ENCODE data around the gene TRERF1. TPM values are rescaled to one million over a fixed set of nuclear protein-coding genes. Genes with fewer than 3 reads are reported as not detected.

The TRERF1 gene
- total and polyA plus RNA-seq, 9 donors: 4.5 to 13.7 (median 7.8) TPM

GRCh38 chr6:42322676-42323075 is 129.1 kb downstream of the TRERF1 start:
- H3K9me3 ChIP-seq: no peaks in the 10 kb centered on the region
- no peaks in the 10 kb centered on the region for H3K4me1 ChIP-seq (ENCODE audit: insufficient read depth)
- H3K27me3 ChIP-seq: no peaks in the 10 kb centered on the region
- no peak overlapping the region for H3K27ac ChIP-seq
- H3K4me3 ChIP-seq: no peak overlapping the region
- no peak for DNase-seq
- WGBS, 3 donors: 75 to 87% (median 85%) methylated on average over 2 of the region's 2 CpGs
- intact Hi-C loops (cut with DNase I): no loop called here
- H3K36me3 ChIP-seq: no peaks in the 10 kb centered on the region
- TF ChIP-seq EP300 (IDR thresholded peaks at IDR 0.05): no peak
- no peak for TF ChIP-seq POLR2A (IDR thresholded peaks at IDR 0.05)
- no peak for TF ChIP-seq CTCF (IDR thresholded peaks at IDR 0.05)

- no peaks in the 10 kb centered on the region for H3K27me3 ChIP-seq
- no peaks in the 10 kb centered on the region for H3K36me3 ChIP-seq
- no peaks in the 10 kb centered on the region for H3K4me1 ChIP-seq (ENCODE audit: insufficient read depth)
- no peak for DNase-seq
- no peaks in the 10 kb centered on the region for H3K9me3 ChIP-seq
- TF ChIP-seq EP300 (IDR thresholded peaks at IDR 0.05) (no peak), CTCF (IDR thresholded peaks at IDR 0.05) (no peak), POLR2A (IDR thresholded peaks at IDR 0.05) (no peak)
- H3K27ac ChIP-seq: no peak overlapping the region
- H3K4me3 ChIP-seq: no peak overlapping the region
- intact Hi-C loops (cut with DNase I): no loop called here
- WGBS, 3 donors: 80 to 85% (median 81%) methylated on average over 2 of the region's 2 CpGs
Measured at GRCh38 chr6:42321976-42322375, 129.8 kb downstream of the TRERF1 start.

- no peak overlapping the region for H3K4me3 ChIP-seq
- no peaks in the 10 kb centered on the region for H3K27me3 ChIP-seq
- intact Hi-C loops (cut with DNase I): no loop called here
- no peaks in the 10 kb centered on the region for H3K36me3 ChIP-seq
- TF ChIP-seq EP300 (IDR thresholded peaks at IDR 0.05): no peak
- TF ChIP-seq POLR2A (IDR thresholded peaks at IDR 0.05): no peak
- TF ChIP-seq CTCF (IDR thresholded peaks at IDR 0.05): no peak
- no peaks in the 10 kb centered on the region for H3K9me3 ChIP-seq
- no peak for DNase-seq
- H3K4me1 ChIP-seq (ENCODE audit: insufficient read depth): no peaks in the 10 kb centered on the region
- 93 to 99% (median 98%) methylated on average over 5 of the region's 5 CpGs for WGBS, 3 donors
- no peak overlapping the region for H3K27ac ChIP-seq
Measured at GRCh38 chr6:42320762-42321161, 131.0 kb downstream of the TRERF1 start.

- no peak for DNase-seq
- Histone ChIP-seq H3K36me3 (no peaks in the 10 kb centered on the region), H3K4me3 (no peak overlapping the region), H3K27me3 (no peaks in the 10 kb centered on the region), H3K4me1 (ENCODE audit: insufficient read depth) (peaks cover 10% of the 10 kb centered on the region), H3K9me3 (no peaks in the 10 kb centered on the region), H3K27ac (no peak overlapping the region)
- intact Hi-C loops (cut with DNase I): no loop called here
- WGBS, 3 donors: 91 to 93% (median 93%) methylated on average over 2 of the region's 2 CpGs
- TF ChIP-seq CTCF (IDR thresholded peaks at IDR 0.05) (no peak), POLR2A (IDR thresholded peaks at IDR 0.05) (no peak), EP300 (IDR thresholded peaks at IDR 0.05) (no peak)
Measured at GRCh38 chr6:42318480-42318879, 133.2 kb downstream of the TRERF1 start.

GRCh38 chr6:42316981-42317380 is 134.7 kb downstream of the TRERF1 start:
- no peak for DNase-seq
- Histone ChIP-seq H3K27me3 (no peaks in the 10 kb centered on the region), H3K4me1 (ENCODE audit: insufficient read depth) (peaks cover 21% of the 10 kb centered on the region), H3K36me3 (no peaks in the 10 kb centered on the region), H3K9me3 (no peaks in the 10 kb centered on the region), H3K27ac (no peak overlapping the region), H3K4me3 (no peak overlapping the region)
- intact Hi-C loops (cut with DNase I): no loop called here
- TF ChIP-seq POLR2A (IDR thresholded peaks at IDR 0.05) (no peak), CTCF (IDR thresholded peaks at IDR 0.05) (no peak), EP300 (IDR thresholded peaks at IDR 0.05) (no peak)
- WGBS, 3 donors: 74 to 82% (median 80%) methylated on average over 2 of the region's 2 CpGs
